ENCODE measurements around the gene IRAK1.

Gene IRAK1

GRCh38 chrX:154019633-154020528 is at the start of gene IRAK1:
Gene IRAK1 (minus strand): TSS chrX:154019902. CDS start chrX:154019812, 90 bp downstream.
- peaks cover 0 to 19% of the 10 kb centered on the region in 2 donors for H3K36me3 ChIP-seq (ENCODE audit: control insufficient read depth in 1 of 2, insufficient read depth in 2 of 2, low read length in 2 of 2)
- no peaks in the 10 kb centered on the region for H3K27me3 ChIP-seq (ENCODE audit: low read depth, low read length)
- peaks cover 0 to 31% of the 10 kb centered on the region in 2 donors for H3K4me1 ChIP-seq (ENCODE audit: control insufficient read depth in 1 of 2, insufficient read depth in 2 of 2, low read length in 2 of 2)
- no peaks in the 10 kb centered on the region for H3K9me3 ChIP-seq (ENCODE audit: control insufficient read depth in 1 of 2, low read length in 2 of 2)
- peak within 1 kb of the TSS; percentile 63 for H3K27ac ChIP-seq (ENCODE audit: low read length)
- peak within 1 kb of the TSS; percentile 54 to 68 for H3K4me3 ChIP-seq (ENCODE audit: low read depth in 1 of 2, low read length in 2 of 2)

GRCh38 chrX:154068560-154068959 is 48.9 kb upstream of the IRAK1 start:
- Histone ChIP-seq H3K4me1 (ENCODE audit: control insufficient read depth in 1 of 2, insufficient read depth in 2 of 2, low read length in 2 of 2) (peaks cover 0 to 26% of the 10 kb centered on the region in 2 donors), H3K9me3 (ENCODE audit: control insufficient read depth in 1 of 2, low read length in 2 of 2) (no peaks in the 10 kb centered on the region), H3K36me3 (ENCODE audit: control insufficient read depth in 1 of 2, insufficient read depth in 2 of 2, low read length in 2 of 2) (no peaks in the 10 kb centered on the region), H3K27ac (ENCODE audit: low read length) (no peak overlapping the region), H3K27me3 (ENCODE audit: low read depth, low read length) (no peaks in the 10 kb centered on the region), H3K4me3 (ENCODE audit: low read depth in 1 of 2, low read length in 2 of 2) (no peak overlapping the region)

- Histone ChIP-seq H3K27ac (ENCODE audit: low read length) (no peak overlapping the region), H3K27me3 (ENCODE audit: low read depth, low read length) (no peaks in the 10 kb centered on the region), H3K4me1 (ENCODE audit: control insufficient read depth in 1 of 2, insufficient read depth in 2 of 2, low read length in 2 of 2) (peaks cover 0 to 50% of the 10 kb centered on the region in 2 donors)
Measured at GRCh38 chrX:154064637-154065435, 45.1 kb upstream of the IRAK1 start.

GRCh38 chrX:154063234-154063633 is 43.5 kb upstream of the IRAK1 start:
- Histone ChIP-seq H3K4me1 (ENCODE audit: control insufficient read depth in 1 of 2, insufficient read depth in 2 of 2, low read length in 2 of 2) (peaks cover 0 to 62% of the 10 kb centered on the region in 2 donors), H3K27ac (ENCODE audit: low read length) (no peak overlapping the region), H3K36me3 (ENCODE audit: control insufficient read depth in 1 of 2, insufficient read depth in 2 of 2, low read length in 2 of 2) (no peaks in the 10 kb centered on the region), H3K4me3 (ENCODE audit: low read depth in 1 of 2, low read length in 2 of 2) (no peak overlapping the region), H3K27me3 (ENCODE audit: low read depth, low read length) (no peaks in the 10 kb centered on the region), H3K9me3 (ENCODE audit: control insufficient read depth in 1 of 2, low read length in 2 of 2) (no peaks in the 10 kb centered on the region)

More at GRCh38 chrX:154064637-154065435, 45.1 kb upstream of the IRAK1 start:
- Histone ChIP-seq H3K4me3 (ENCODE audit: low read depth in 1 of 2, low read length in 2 of 2) (no peak overlapping the region), H3K36me3 (ENCODE audit: control insufficient read depth in 1 of 2, insufficient read depth in 2 of 2, low read length in 2 of 2) (no peaks in the 10 kb centered on the region), H3K9me3 (ENCODE audit: control insufficient read depth in 1 of 2, low read length in 2 of 2) (no peaks in the 10 kb centered on the region)

GRCh38 chrX:154061801-154062200 is 42.1 kb upstream of the IRAK1 start:
- Histone ChIP-seq H3K27ac (ENCODE audit: low read length) (no peak overlapping the region), H3K9me3 (ENCODE audit: control insufficient read depth in 1 of 2, low read length in 2 of 2) (no peaks in the 10 kb centered on the region), H3K4me3 (ENCODE audit: low read depth in 1 of 2, low read length in 2 of 2) (no peak overlapping the region), H3K36me3 (ENCODE audit: control insufficient read depth in 1 of 2, insufficient read depth in 2 of 2, low read length in 2 of 2) (no peaks in the 10 kb centered on the region), H3K27me3 (ENCODE audit: low read depth, low read length) (no peaks in the 10 kb centered on the region), H3K4me1 (ENCODE audit: control insufficient read depth in 1 of 2, insufficient read depth in 2 of 2, low read length in 2 of 2) (peaks cover 0 to 68% of the 10 kb centered on the region in 2 donors)

- Histone ChIP-seq H3K4me1 (ENCODE audit: control insufficient read depth in 1 of 2, insufficient read depth in 2 of 2, low read length in 2 of 2) (peaks cover 0 to 68% of the 10 kb centered on the region in 2 donors), H3K27ac (ENCODE audit: low read length) (no peak overlapping the region), H3K9me3 (ENCODE audit: control insufficient read depth in 1 of 2, low read length in 2 of 2) (no peaks in the 10 kb centered on the region), H3K27me3 (ENCODE audit: low read depth, low read length) (no peaks in the 10 kb centered on the region), H3K4me3 (ENCODE audit: low read depth in 1 of 2, low read length in 2 of 2) (no peak overlapping the region), H3K36me3 (ENCODE audit: control insufficient read depth in 1 of 2, insufficient read depth in 2 of 2, low read length in 2 of 2) (no peaks in the 10 kb centered on the region)
Measured at GRCh38 chrX:154059729-154060245, 40.1 kb upstream of the IRAK1 start.

GRCh38 chrX:154059231-154059630 is 39.5 kb upstream of the IRAK1 start:
- Histone ChIP-seq H3K9me3 (ENCODE audit: control insufficient read depth in 1 of 2, low read length in 2 of 2) (no peaks in the 10 kb centered on the region), H3K27me3 (ENCODE audit: low read depth, low read length) (no peaks in the 10 kb centered on the region), H3K4me1 (ENCODE audit: control insufficient read depth in 1 of 2, insufficient read depth in 2 of 2, low read length in 2 of 2) (peaks cover 0 to 67% of the 10 kb centered on the region in 2 donors), H3K4me3 (ENCODE audit: low read depth in 1 of 2, low read length in 2 of 2) (no peak overlapping the region), H3K36me3 (ENCODE audit: control insufficient read depth in 1 of 2, insufficient read depth in 2 of 2, low read length in 2 of 2) (no peaks in the 10 kb centered on the region), H3K27ac (ENCODE audit: low read length) (no peak overlapping the region)

- H3K27ac ChIP-seq (ENCODE audit: low read length): no peak overlapping the region
- no peaks in the 10 kb centered on the region for H3K36me3 ChIP-seq (ENCODE audit: control insufficient read depth in 1 of 2, insufficient read depth in 2 of 2, low read length in 2 of 2)
- H3K27me3 ChIP-seq (ENCODE audit: low read depth, low read length): no peaks in the 10 kb centered on the region
- H3K4me3 ChIP-seq (ENCODE audit: low read depth in 1 of 2, low read length in 2 of 2): no peak overlapping the region
- H3K4me1 ChIP-seq (ENCODE audit: control insufficient read depth in 1 of 2, insufficient read depth in 2 of 2, low read length in 2 of 2): peaks cover 0 to 59% of the 10 kb centered on the region in 2 donors
- H3K9me3 ChIP-seq (ENCODE audit: control insufficient read depth in 1 of 2, low read length in 2 of 2): no peaks in the 10 kb centered on the region
Measured at GRCh38 chrX:154058214-154058997, 38.7 kb upstream of the IRAK1 start.

GRCh38 chrX:154057791-154058190 is 38.1 kb upstream of the IRAK1 start:
- no peak overlapping the region for H3K27ac ChIP-seq (ENCODE audit: low read length)
- no peaks in the 10 kb centered on the region for H3K9me3 ChIP-seq (ENCODE audit: control insufficient read depth in 1 of 2, low read length in 2 of 2)
- peaks cover 0 to 54% of the 10 kb centered on the region in 2 donors for H3K4me1 ChIP-seq (ENCODE audit: control insufficient read depth in 1 of 2, insufficient read depth in 2 of 2, low read length in 2 of 2)
- H3K36me3 ChIP-seq (ENCODE audit: control insufficient read depth in 1 of 2, insufficient read depth in 2 of 2, low read length in 2 of 2): no peaks in the 10 kb centered on the region
- no peak overlapping the region for H3K4me3 ChIP-seq (ENCODE audit: low read depth in 1 of 2, low read length in 2 of 2)
- H3K27me3 ChIP-seq (ENCODE audit: low read depth, low read length): no peaks in the 10 kb centered on the region

GRCh38 chrX:154056770-154057241 is 37.1 kb upstream of the IRAK1 start:
- Histone ChIP-seq H3K27ac (ENCODE audit: low read length) (no peak overlapping the region), H3K9me3 (ENCODE audit: control insufficient read depth in 1 of 2, low read length in 2 of 2) (no peaks in the 10 kb centered on the region), H3K27me3 (ENCODE audit: low read depth, low read length) (no peaks in the 10 kb centered on the region), H3K36me3 (ENCODE audit: control insufficient read depth in 1 of 2, insufficient read depth in 2 of 2, low read length in 2 of 2) (no peaks in the 10 kb centered on the region), H3K4me1 (ENCODE audit: control insufficient read depth in 1 of 2, insufficient read depth in 2 of 2, low read length in 2 of 2) (peaks cover 0 to 50% of the 10 kb centered on the region in 2 donors), H3K4me3 (ENCODE audit: low read depth in 1 of 2, low read length in 2 of 2) (no peak overlapping the region)

Measured in muscle layer of duodenum (tissue), 2 donors.